ENCODE measurements around the gene TMEM123. TPM values are rescaled to one million over a fixed set of nuclear protein-coding genes. Genes with fewer than 3 reads are reported as not detected.
A peak's percentile ranks its signal among the peaks of the same experiment; 100 is the strongest.

Gene TMEM123
- total and polyA plus RNA-seq, 10 of the 15 experiments (the other 5 are each of a cell fraction or from before 2014, with no cell fraction given) = 35.1 to 667 (median 123) TPM

- Histone ChIP-seq H3K36me3 (ENCODE audit: control insufficient read depth in 2 of 2, insufficient read depth in 2 of 2, low read length in 1 of 2) (peaks cover 0 to 9% of the 10 kb centered on the region in 2 experiments; a peak in 2 of 4 replicates), H3K79me2 (ENCODE audit: control insufficient read depth, insufficient read depth, low read length) (no peaks in the 10 kb centered on the region), H3K4me3 (no peak overlapping the region), H2AFZ (ENCODE audit: control insufficient read depth, low read depth, low read length) (no peak overlapping the region), H4K20me1 (ENCODE audit: control insufficient read depth, insufficient read depth) (no peaks in the 10 kb centered on the region), H3K4me1 (ENCODE audit: control insufficient read depth, insufficient read depth, low read length) (peaks cover 11% of the 10 kb centered on the region; the same call in 1 of the 2 replicates), H3K27me3 (replicated peaks in 1 of 2; ENCODE audit: control insufficient read depth in 2 of 2, insufficient read depth in 2 of 2, low read length in 1 of 2) (no peaks in the 10 kb centered on the region), H3K4me2 (ENCODE audit: control insufficient read depth, insufficient read depth) (0 out of 2 replicates have a peak overlapping the region, but pooled peaks have one; percentile 7), H3K9ac (ENCODE audit: control insufficient read depth, insufficient read depth, low read length) (no peak overlapping the region), H3K9me3 (replicated peaks; ENCODE audit: control insufficient read depth, insufficient read depth, low read length) (no peaks in the 10 kb centered on the region), H3K27ac (ENCODE audit: control insufficient read depth, insufficient read depth) (no peak overlapping the region)
- CTCF ChIA-PET = interaction anchor here (0.6 to 5.1 kb wide), 21 partner anchors 8 to 298 kb away, joined by 3 to 90 read pairs (median 5); no protein-coding TSS in a partner anchor
- in situ Hi-C loops (cut with MboI) (no loop called here), intact Hi-C loops (cut with micrococcal nuclease; ENCODE audit: unreplicated experiment) (loop anchor here (1.0 to 2.0 kb wide), 2 partner anchors 127 to 244 kb away; no protein-coding TSS in a partner anchor)
- peak; percentile 90 for DNase-seq (ENCODE audit: low read depth, low spot score)
- POLR2A ChIA-PET = interaction anchor here (1.0 kb wide), 1 partner anchor 26 kb away, joined by 3 read pairs; no protein-coding TSS in a partner anchor
- RAD21 ChIA-PET (ENCODE audit: unreplicated experiment) = interaction anchor here (0.5 to 3.3 kb wide), 22 partner anchors 19 to 297 kb away, joined by 3 to 50 read pairs (median 3); no protein-coding TSS in a partner anchor
- FAIRE-seq = peak; percentile 95
- no TSS peak for BruUV-seq (replicated peaks)
- SMC1A ChIA-PET (ENCODE audit: uncharacterized antibody, unreplicated experiment) = interaction anchor here (0.6 to 6.4 kb wide), 23 partner anchors 9 to 297 kb away, joined by 3 to 77 read pairs (median 4); no protein-coding TSS in a partner anchor
- WGBS (ENCODE audit: insufficient coverage, insufficient replicate concordance, low lambda C conversion rate, missing lambda C conversion rate) = 0% methylated on average over 3 of the region's 3 CpGs
- ATAC-seq = peak; percentile 100
- TF ChIP-seq ZNF592 (IDR thresholded peaks at IDR 0.05) (no peak), NKRF (conservative IDR thresholded peaks at IDR 0.05) (peak; percentile 46; the same call in 1 of the 2 replicates), IRF4 (IDR thresholded peaks at IDR 0.05; ENCODE audit: low read depth, low read length) (peak; percentile 98), GABPA (IDR thresholded peaks at IDR 0.05; ENCODE audit: low read depth) (no peak), MLLT1 (IDR thresholded peaks at IDR 0.05) (0 out of 2 replicates have a peak, but pooled peaks have one; percentile 26), MEF2A (IDR thresholded peaks at IDR 0.05; ENCODE audit: insufficient read depth, low read depth, low read length) (peak; percentile 56; the same call in 1 of the 2 replicates), KLF5 (IDR thresholded peaks at IDR 0.05; ENCODE audit: partially characterized antibody) (no peak), ATF7 (IDR thresholded peaks at IDR 0.05; ENCODE audit: low read depth) (peak; percentile 58), PAX5 (IDR thresholded peaks at IDR 0.05; ENCODE audit: borderline replicate concordance, low read depth, low read length) (peak; percentile 55; the same call in 1 of the 2 replicates), EP300 (IDR thresholded peaks at IDR 0.05; ENCODE audit: borderline replicate concordance in 1 of 2, control insufficient read depth in 1 of 2, low read depth in 2 of 2, low read length in 2 of 2) (peak in 1 of 2 experiments; percentile 90; a peak in 3 of 4 replicates)
These were observed 84.1 kb downstream of the TMEM123 start for GRCh38 chr11:102368472-102368871.

Measured in GM12878 (cell line).